ENCODE results near the gene MYO5A.

DNA sequence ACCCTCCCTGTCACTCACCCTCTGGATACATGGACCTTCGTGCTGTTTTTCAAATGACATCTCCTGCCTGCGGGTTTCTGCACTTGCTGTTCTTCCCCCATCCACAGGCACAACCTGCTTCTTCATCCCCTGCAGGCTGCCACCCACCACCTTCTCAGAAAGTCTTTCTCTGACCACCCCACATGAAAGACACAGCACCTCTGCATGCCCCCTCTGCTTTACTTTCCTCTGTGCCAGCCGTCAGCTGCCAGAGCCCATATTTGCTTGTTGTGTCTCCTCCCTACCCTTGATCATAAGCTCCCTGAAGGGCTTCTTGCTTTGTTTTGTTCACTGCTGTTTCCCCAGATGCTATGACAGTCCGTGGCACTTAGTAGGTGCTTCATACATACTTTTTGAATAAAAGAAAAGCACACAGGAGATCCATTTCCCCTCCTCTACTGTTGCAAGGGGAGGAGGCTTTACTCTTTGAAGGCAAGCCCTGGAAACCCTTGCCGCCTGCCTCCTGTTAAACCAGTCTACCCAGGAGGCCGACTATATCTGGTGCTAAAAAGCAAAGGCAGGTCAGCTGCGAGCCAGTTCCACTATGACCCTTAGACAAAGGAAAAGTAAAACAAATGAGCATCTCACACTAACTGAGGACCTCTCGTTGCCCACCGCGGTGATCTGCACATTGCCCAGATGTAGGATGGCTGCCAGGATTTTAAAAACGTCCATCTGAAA is 265.0 kb downstream of the MYO5A start:
- TF ChIP-seq, protein P1, sequence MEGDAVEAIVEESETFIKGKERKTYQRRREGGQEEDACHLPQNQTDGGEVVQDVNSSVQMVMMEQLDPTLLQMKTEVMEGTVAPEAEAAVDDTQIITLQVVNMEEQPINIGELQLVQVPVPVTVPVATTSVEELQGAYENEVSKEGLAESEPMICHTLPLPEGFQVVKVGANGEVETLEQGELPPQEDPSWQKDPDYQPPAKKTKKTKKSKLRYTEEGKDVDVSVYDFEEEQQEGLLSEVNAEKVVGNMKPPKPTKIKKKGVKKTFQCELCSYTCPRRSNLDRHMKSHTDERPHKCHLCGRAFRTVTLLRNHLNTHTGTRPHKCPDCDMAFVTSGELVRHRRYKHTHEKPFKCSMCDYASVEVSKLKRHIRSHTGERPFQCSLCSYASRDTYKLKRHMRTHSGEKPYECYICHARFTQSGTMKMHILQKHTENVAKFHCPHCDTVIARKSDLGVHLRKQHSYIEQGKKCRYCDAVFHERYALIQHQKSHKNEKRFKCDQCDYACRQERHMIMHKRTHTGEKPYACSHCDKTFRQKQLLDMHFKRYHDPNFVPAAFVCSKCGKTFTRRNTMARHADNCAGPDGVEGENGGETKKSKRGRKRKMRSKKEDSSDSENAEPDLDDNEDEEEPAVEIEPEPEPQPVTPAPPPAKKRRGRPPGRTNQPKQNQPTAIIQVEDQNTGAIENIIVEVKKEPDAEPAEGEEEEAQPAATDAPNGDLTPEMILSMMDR (IDR thresholded peaks at IDR 0.05): no peak
- no peak for TF ChIP-seq POLR2A (IDR thresholded peaks at IDR 0.05)
